HFF-Myc (cell line): Measurements from ENCODE around the gene ZNF516.

Source experiments
- DNase-seq: peaks from one replicate; pipeline ENCODE4 v3.0.0-alpha.2; 2011; ENCODE audit warnings: low read depth; ENCODE audit errors: extremely low read depth
- H3K4me3 ChIP-seq: replicated peaks from 2 replicates; pipeline ENCODE4 v1.5.1; 2011; ENCODE audit warnings: low read depth, mild to moderate bottlenecking, control low read depth, low read length
- CTCF ChIP-seq: IDR thresholded peaks from 2 replicates; pipeline ENCODE4 v1.5.1; 2012; ENCODE audit warnings: mild to moderate bottlenecking, low read depth, low read length, control low read depth; ENCODE audit errors: missing control alignments

ZNF516 gene

DNA sequence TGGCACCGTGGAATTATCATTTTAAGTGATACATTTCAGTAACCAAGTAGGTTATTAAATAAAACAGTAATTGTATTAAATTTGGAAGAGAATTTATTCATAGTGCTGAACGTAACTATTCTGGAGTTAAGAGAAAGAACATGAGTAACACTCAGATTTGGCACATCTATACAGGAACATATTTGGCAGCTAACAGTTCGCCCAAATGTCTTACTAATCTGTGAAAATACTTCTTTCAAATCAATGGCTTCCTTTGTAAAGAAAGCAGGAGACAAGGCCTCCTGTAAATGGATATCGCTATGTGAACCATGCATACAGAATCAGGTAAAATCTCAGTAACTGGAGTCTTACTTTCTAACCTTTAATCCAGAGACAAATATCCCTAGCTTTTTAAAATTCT, 64.4 kb downstream of the ZNF516 start:
- H3K4me3 ChIP-seq: no peak overlapping the region
- no peak for TF ChIP-seq CTCF
- no peak for DNase-seq

DNA sequence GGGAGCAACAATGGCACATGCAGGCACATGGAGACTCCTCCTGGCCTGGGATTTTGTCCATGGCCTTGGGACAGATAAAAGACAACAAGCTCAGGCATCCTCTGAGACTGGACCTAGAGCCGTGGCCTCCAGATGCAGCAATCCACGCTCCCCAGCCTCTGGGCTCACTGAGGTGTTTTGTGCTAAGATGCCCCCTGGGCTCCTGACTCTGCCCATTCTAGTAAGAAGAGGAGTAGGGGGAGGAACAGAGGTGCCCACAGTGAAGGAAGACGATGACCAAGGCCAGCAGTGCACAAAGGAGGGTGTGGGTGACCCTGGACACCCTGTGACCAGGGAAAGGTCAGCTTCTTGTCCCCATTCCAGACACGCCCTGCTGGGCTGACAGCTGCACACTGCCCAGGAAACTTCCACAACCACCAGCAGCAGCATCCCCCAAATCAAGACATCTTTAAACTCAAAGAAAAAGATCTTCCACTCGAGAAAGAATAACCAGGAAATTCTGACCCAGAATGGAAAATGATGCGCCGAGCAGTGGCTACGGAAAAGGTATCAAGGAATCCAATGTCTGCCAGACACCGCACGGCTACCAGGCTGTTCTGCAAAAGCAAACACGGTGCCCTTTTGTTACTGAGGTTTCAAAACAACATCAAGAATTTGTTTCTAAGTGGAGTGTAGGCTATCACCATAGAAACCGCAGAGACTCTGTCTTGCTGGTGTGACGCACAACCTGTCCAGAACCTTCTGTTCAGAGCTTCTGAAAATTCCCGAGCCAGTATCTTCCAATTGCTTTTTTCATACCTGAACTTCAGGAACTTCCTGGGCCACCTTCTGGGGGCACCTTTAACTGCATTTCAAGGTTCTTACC, 65.5 kb downstream of the ZNF516 start:
- no peak overlapping the region for H3K4me3 ChIP-seq
- DNase-seq: no peak
- TF ChIP-seq CTCF: no peak

- no peak overlapping the region for H3K4me3 ChIP-seq
- TF ChIP-seq CTCF: no peak
- DNase-seq: no peak
These were observed 66.4 kb downstream of the ZNF516 start for GRCh38 chr18:76428396-76429261.

- DNase-seq: no peak
- peak; percentile 92 for TF ChIP-seq CTCF
- no peak overlapping the region for H3K4me3 ChIP-seq
These were observed 68.2 kb downstream of the ZNF516 start for GRCh38 chr18:76426737-76427305.

GRCh38 chr18:76425146-76426131, 69.6 kb downstream of the ZNF516 start:
- DNase-seq: no peak
- TF ChIP-seq CTCF: no peak
- H3K4me3 ChIP-seq: no peak overlapping the region

DNA sequence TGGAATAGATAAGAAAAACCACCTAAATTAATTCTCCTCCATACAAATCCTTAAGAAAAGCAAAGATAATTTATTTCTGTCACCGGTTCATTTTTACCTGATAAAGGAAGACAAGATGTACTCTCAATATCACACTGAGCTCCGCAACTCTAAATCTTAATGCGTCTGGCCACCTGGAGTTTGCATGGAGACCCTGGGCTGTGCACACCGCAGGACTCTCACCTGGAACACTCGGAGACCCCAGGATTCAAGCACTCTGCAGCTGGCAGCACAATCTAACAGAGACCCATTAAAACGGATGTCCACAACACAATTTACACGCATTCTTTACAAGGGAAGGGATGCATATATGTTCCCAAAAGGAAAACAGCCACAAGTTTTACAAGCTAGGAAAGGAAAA, 72.2 kb downstream of the ZNF516 start:
- no peak overlapping the region for H3K4me3 ChIP-seq
- DNase-seq: no peak
- no peak for TF ChIP-seq CTCF
